GM12878 (cell line): ENCODE measurements around the gene KLC3. TPM values are rescaled to one million over a fixed set of nuclear protein-coding genes. Genes with fewer than 3 reads are reported as not detected.

Experiments used
- ATAC-seq: fragments of 200-7000 bp; cut with Tn5 transposase; 3 replicates; pipeline ENCODE4 v1.9.1; 2020; ENCODE audit warnings: mild to moderate bottlenecking, moderate library complexity
- BruUV-seq: library from RNA; stranded (reverse); fragments of 400-500 nt; replicated peaks from 2 replicates; lab custom pipeline; 2021; lab: Mats Ljungman, UMichigan
- CTCF ChIA-PET: fragments of 300-600 bp; sonication (Branson Sonifier 250); formaldehyde crosslinking; extraction: SDS; loops from one replicate; lab custom pipeline; 2021; ENCODE audit warnings: inconsistent platforms; lab: Yijun Ruan, JAX
- POLR2A ChIA-PET: fragments of 350-600 bp; formaldehyde crosslinking; extraction: SDS; loops from one replicate; lab custom pipeline; 2021; ENCODE audit warnings: inconsistent platforms; lab: Charles Lee
- RAD21 ChIA-PET: fragments of 300-600 bp; sonication (Branson Sonifier 250); formaldehyde crosslinking; loops from one replicate; lab custom pipeline; 2023; ENCODE audit warnings: antibody characterized with exemption; ENCODE audit not compliant: unreplicated experiment; lab: Charles Lee
- SMC1A ChIA-PET: fragments of 300-600 bp; sonication (Branson Sonifier 250); formaldehyde crosslinking; loops from one replicate; lab custom pipeline; 2023; ENCODE audit not compliant: unreplicated experiment, uncharacterized antibody; lab: Charles Lee
- DNase-seq: peaks from one replicate; pipeline ENCODE4 v3.0.0-alpha.2; 2011; ENCODE audit warnings: low read depth, low spot score
- FAIRE-seq: peaks from 3 replicates; lab custom pipeline; 2011; peaks lifted over from hg19 to GRCh38; lab: Jason Lieb, UNC
- H2AFZ ChIP-seq: 2 replicates; pipeline ENCODE4 v1.6.0; 2011; ENCODE audit warnings: low read depth, low read length, control low read depth; ENCODE audit not compliant: control insufficient read depth
- H3K27ac ChIP-seq: 2 replicates; pipeline ENCODE4 v1.5.1; 2011; ENCODE audit warnings: control low read depth; ENCODE audit not compliant: control insufficient read depth, insufficient read depth
- H3K27me3 ChIP-seq, 2 experiments: replicated peaks in 1 of 2; 2 replicates each; pipeline versions ENCODE4 v1.6.0 to v1.6.1; 2011; ENCODE audit warnings: low read length in 1 of 2; ENCODE audit not compliant: control insufficient read depth in 2 of 2, insufficient read depth in 2 of 2
- H3K36me3 ChIP-seq, 2 experiments: 2 replicates each; pipeline ENCODE4 v1.5.1; 2011; ENCODE audit warnings: low read length in 1 of 2; ENCODE audit not compliant: control insufficient read depth in 2 of 2, insufficient read depth in 2 of 2
- H3K4me1 ChIP-seq: 2 replicates; pipeline ENCODE4 v1.6.1; 2011; ENCODE audit warnings: mild to moderate bottlenecking, low read length, moderate library complexity, mixed read lengths; ENCODE audit not compliant: control insufficient read depth, insufficient read depth
- H3K4me2 ChIP-seq: 2 replicates; pipeline ENCODE4 v1.6.0; 2011; ENCODE audit warnings: control low read depth; ENCODE audit not compliant: control insufficient read depth, insufficient read depth
- H3K4me3 ChIP-seq: fragments of 200-600 bp; sonication (generic); 2 replicates; pipeline ENCODE4 v1.5.1; 2016
- H3K79me2 ChIP-seq: 2 replicates; pipeline ENCODE4 v1.6.0; 2011; ENCODE audit warnings: low read length; ENCODE audit not compliant: control insufficient read depth, insufficient read depth
- H3K9ac ChIP-seq: 2 replicates; pipeline ENCODE4 v1.8.0; 2011; ENCODE audit warnings: low read length, control low read depth, mixed read lengths; ENCODE audit not compliant: control insufficient read depth, insufficient read depth
- H3K9me3 ChIP-seq: replicated peaks from 3 replicates; pipeline ENCODE4 v1.5.1; 2011; ENCODE audit warnings: mild to moderate bottlenecking, low read length; ENCODE audit not compliant: control insufficient read depth, insufficient read depth
- H4K20me1 ChIP-seq: 2 replicates; pipeline ENCODE4 v1.6.0; 2011; ENCODE audit not compliant: control insufficient read depth, insufficient read depth
- BHLHE40 ChIP-seq, 2 experiments: fragments of 450-650 bp in 1 of 2; IDR thresholded peaks; 2 replicates each; pipeline ENCODE4 v1.6.1; 2011 to 2017; ENCODE audit warnings: low read depth in 2 of 2, borderline replicate concordance in 1 of 2, improper control_type of control experiment in 1 of 2, low read length in 1 of 2, mild to moderate bottlenecking in 1 of 2
- BRCA1 ChIP-seq: IDR thresholded peaks from 2 replicates; pipeline ENCODE4 v1.6.1; 2011; ENCODE audit warnings: low read depth, low read length, improper control_type of control experiment
- MTA3 ChIP-seq: IDR thresholded peaks from 2 replicates; pipeline ENCODE4 v1.6.1; 2012; ENCODE audit warnings: low read length, inconsistent platforms, borderline replicate concordance
- MXI1 ChIP-seq: fragments of 150-350 bp; IDR thresholded peaks from 2 replicates; pipeline ENCODE4 v1.6.1; 2011; ENCODE audit warnings: low read depth, mild to moderate bottlenecking, inconsistent platforms, low read length, improper control_type of control experiment
- TAF1 ChIP-seq: IDR thresholded peaks from 2 replicates; pipeline ENCODE4 v1.6.1; 2011; ENCODE audit warnings: mild to moderate bottlenecking, low read depth, low read length, borderline replicate concordance
- TARDBP ChIP-seq: IDR thresholded peaks from 2 replicates; pipeline ENCODE4 v1.6.1; 2016; ENCODE audit warnings: borderline replicate concordance
- TCF12 ChIP-seq: IDR thresholded peaks from 2 replicates; pipeline ENCODE4 v1.6.1; 2011; ENCODE audit warnings: low read depth, mild to moderate bottlenecking, low read length
- ZNF384 ChIP-seq: IDR thresholded peaks from 2 replicates; pipeline ENCODE4 v1.6.1; 2012; ENCODE audit warnings: low read depth, mild to moderate bottlenecking, low read length, improper control_type of control experiment, borderline replicate concordance
- WGBS: methylation state at CpG from one replicate; pipeline ENCODE4 v1.1.6; 2016; ENCODE audit warnings: low lambda C conversion rate; ENCODE audit not compliant: insufficient replicate concordance, insufficient coverage; ENCODE audit errors: missing lambda C conversion rate; 5-methylcytosine and 5-hydroxymethylcytosine counted together
- in situ Hi-C: fragments of 300-500 bp; cut with MboI; formaldehyde crosslinking; loops from 9 replicates; pipeline ENCODE4 v1.14.3; 2018; ENCODE audit warnings: mixed read lengths
- intact Hi-C: fragments of 100-400 bp; cut with micrococcal nuclease; formaldehyde crosslinking; loops from one replicate; pipeline ENCODE4 v1.14.2; 2022; ENCODE audit not compliant: unreplicated experiment
- polyA plus RNA-seq, 11 experiments: library from polyadenylated mRNA; depleted of rRNA in 4 of 11; unstranded in 6 of 11; stranded (reverse) in 5 of 11; fragments of >200 nt; fragmentation: Nextera tagmentation in 4 of 11; fragmentation: Illumina TruSeq in 1 of 11; extraction: Ambion mirVana in 4 of 11; extraction: Trizol in 1 of 11; gene quantifications; 1 replicate in 1 of 11; 2 replicates in 10 of 11; pipeline versions ENCODE4 v1.2.1 to v1.2.3, GENCODE V29; 2011 to 2016; ENCODE audit warnings: inconsistent platforms in 2 of 11, missing spikeins in 2 of 11, low read depth in 1 of 11
- total RNA-seq, 4 experiments: library from RNA; depleted of rRNA in 3 of 4; stranded (reverse); fragments of >200 nt in 3 of 4; fragmentation: Illumina TruSeq in 1 of 4; extraction: Trizol in 1 of 4; gene quantifications; 2 replicates each; pipeline versions ENCODE4 v1.2.1 to v1.2.3, GENCODE V29; 2013 to 2021
- TF ChIP-seq, protein P1 (sequence below): fragments of 450-650 bp; conservative IDR thresholded peaks from 2 replicates; pipeline ENCODE4 v1.6.1; 2017; ENCODE audit warnings: mild to moderate bottlenecking, moderate library complexity

KLC3 gene
- total and polyA plus RNA-seq, 10 of the 15 experiments (the other 5 are each of a cell fraction or from before 2014, with no cell fraction given), result 0.03 to 0.38 (median 0.28) TPM; not detected in 5

DNA sequence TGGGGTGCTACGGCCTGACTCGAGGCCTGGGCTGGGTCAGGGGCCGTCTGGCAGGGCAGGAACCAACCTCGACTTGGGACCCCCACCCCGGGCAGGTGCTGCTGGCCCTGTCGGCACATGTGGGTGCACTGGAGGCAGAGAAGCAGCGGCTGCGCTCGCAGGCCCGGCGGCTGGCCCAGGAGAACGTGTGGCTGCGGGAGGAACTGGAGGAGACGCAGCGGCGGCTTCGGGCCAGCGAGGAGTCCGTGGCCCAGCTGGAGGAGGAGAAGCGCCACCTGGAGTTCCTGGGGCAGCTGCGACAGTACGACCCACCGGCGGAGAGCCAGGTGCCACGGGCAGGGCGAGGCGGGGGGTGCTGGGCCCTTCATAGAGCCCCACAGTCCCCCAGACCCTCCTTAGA is 5.9 kb downstream of the KLC3 start:
- Histone ChIP-seq H3K9ac (no peak overlapping the region), H4K20me1 (no peaks in the 10 kb centered on the region), H3K4me1 (no peaks in the 10 kb centered on the region), H2AFZ (no peak overlapping the region), H3K4me3 (no peak overlapping the region), H3K9me3 (no peaks in the 10 kb centered on the region), H3K27me3 (no peaks in the 10 kb centered on the region), H3K36me3 (no peaks in the 10 kb centered on the region; a peak in 2 of 4 replicates), H3K4me2 (no peak overlapping the region), H3K27ac (no peak overlapping the region), H3K79me2 (no peaks in the 10 kb centered on the region)
- ChIA-PET RAD21 (no interaction called here), POLR2A (no interaction called here), SMC1A (no interaction called here), CTCF (no interaction called here)
- ATAC-seq (no peak), DNase-seq (no peak), FAIRE-seq (no peak)
- no TSS peak for BruUV-seq
- WGBS, result 37% methylated on average over 26 of the region's 27 CpGs
- intact Hi-C loops, result no loop called here
- TF ChIP-seq ZNF384 (no peak), BRCA1 (no peak), TCF12 (no peak), BHLHE40 (IDR thresholded peaks at IDR 0.05; ENCODE audit: borderline replicate concordance in 1 of 2, low read depth in 2 of 2, low read length in 1 of 2) (no peak)
- in situ Hi-C loops, result no loop called here

GRCh38 chr19:45347570-45348366 is 7.2 kb downstream of the KLC3 start:
- 67% methylated on average over 25 of the region's 25 CpGs for WGBS
- Histone ChIP-seq H3K9me3 (no peaks in the 10 kb centered on the region), H4K20me1 (no peaks in the 10 kb centered on the region), H3K4me2 (no peak overlapping the region), H3K36me3 (peaks cover 0 to 4% of the 10 kb centered on the region in 2 experiments; a peak in 3 of 4 replicates), H3K4me1 (no peaks in the 10 kb centered on the region), H3K27ac (no peak overlapping the region), H3K9ac (no peak overlapping the region), H3K4me3 (no peak overlapping the region), H3K79me2 (no peaks in the 10 kb centered on the region), H3K27me3 (no peaks in the 10 kb centered on the region), H2AFZ (no peak overlapping the region)
- DNase-seq (no peak), ATAC-seq (no peak), FAIRE-seq (no peak)
- in situ Hi-C loops, result no loop called here
- POLR2A ChIA-PET, result no interaction called here
- no TSS peak for BruUV-seq
- RAD21 ChIA-PET, result no interaction called here
- intact Hi-C loops, result no loop called here
- CTCF ChIA-PET, result no interaction called here
- SMC1A ChIA-PET, result no interaction called here
- TF ChIP-seq TAF1 (no peak), MXI1 (no peak), TARDBP (no peak), TCF12 (no peak), MTA3 (no peak), ZNF384 (no peak)
- TF ChIP-seq, protein P1, sequence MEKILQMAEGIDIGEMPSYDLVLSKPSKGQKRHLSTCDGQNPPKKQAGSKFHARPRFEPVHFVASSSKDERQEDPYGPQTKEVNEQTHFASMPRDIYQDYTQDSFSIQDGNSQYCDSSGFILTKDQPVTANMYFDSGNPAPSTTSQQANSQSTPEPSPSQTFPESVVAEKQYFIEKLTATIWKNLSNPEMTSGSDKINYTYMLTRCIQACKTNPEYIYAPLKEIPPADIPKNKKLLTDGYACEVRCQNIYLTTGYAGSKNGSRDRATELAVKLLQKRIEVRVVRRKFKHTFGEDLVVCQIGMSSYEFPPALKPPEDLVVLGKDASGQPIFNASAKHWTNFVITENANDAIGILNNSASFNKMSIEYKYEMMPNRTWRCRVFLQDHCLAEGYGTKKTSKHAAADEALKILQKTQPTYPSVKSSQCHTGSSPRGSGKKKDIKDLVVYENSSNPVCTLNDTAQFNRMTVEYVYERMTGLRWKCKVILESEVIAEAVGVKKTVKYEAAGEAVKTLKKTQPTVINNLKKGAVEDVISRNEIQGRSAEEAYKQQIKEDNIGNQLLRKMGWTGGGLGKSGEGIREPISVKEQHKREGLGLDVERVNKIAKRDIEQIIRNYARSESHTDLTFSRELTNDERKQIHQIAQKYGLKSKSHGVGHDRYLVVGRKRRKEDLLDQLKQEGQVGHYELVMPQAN, result no peak
